GM21381 (cell line): ENCODE results near the gene HECTD3.
"Not testable (repeated sequence)": the region's sequence is repeated elsewhere in the genome, so short reads cannot be mapped to it uniquely, and the experiment has no call there.

ENCODE experiments used
- ATAC-seq: cut with Tn5 transposase; IDR thresholded peaks from one replicate; pipeline ENCODE4 v1.9.1; 2021; ENCODE audit warnings: mild to moderate bottlenecking, moderate library complexity; ENCODE audit not compliant: unreplicated experiment

Gene HECTD3

GRCh38 chr1:45014321-45015028, 3.4 kb upstream of the HECTD3 start:
- ATAC-seq = no peak

GRCh38 chr1:45013551-45014209, 2.6 kb upstream of the HECTD3 start:
- ATAC-seq = no peak

- ATAC-seq = no peak
Observed at GRCh38 chr1:45012639-45013278, 1.6 kb upstream of the HECTD3 start.

- ATAC-seq = peak; percentile 67
Observed at GRCh38 chr1:45011837-45012638, 914 bp upstream of the HECTD3 start, which contains the start of gene UROD. TSS of gene UROD (plus strand) at chr1:45012254. CDS start at chr1:45012266, 12 bp downstream.

GRCh38 chr1:45009956-45010854, 919 bp downstream of the HECTD3 start:
- no peak for ATAC-seq

- no peak for ATAC-seq
Observed at GRCh38 chr1:45009296-45009865, 1.7 kb downstream of the HECTD3 start.

- ATAC-seq = no peak
Observed at GRCh38 chr1:45008516-45008915, 2.6 kb downstream of the HECTD3 start.

GRCh38 chr1:45008076-45008475, 3.0 kb downstream of the HECTD3 start:
- ATAC-seq = no peak

GRCh38 chr1:45007311-45007710, 3.8 kb downstream of the HECTD3 start:
- no peak for ATAC-seq

GRCh38 chr1:45005761-45006160, 5.4 kb downstream of the HECTD3 start:
- no peak for ATAC-seq

- no peak for ATAC-seq
Observed at GRCh38 chr1:45004281-45004920, 6.7 kb downstream of the HECTD3 start.

GRCh38 chr1:45003741-45004140, 7.4 kb downstream of the HECTD3 start:
- no peak for ATAC-seq

- ATAC-seq = no peak
Observed at GRCh38 chr1:45002650-45003645, 8.2 kb downstream of the HECTD3 start.

GRCh38 chr1:45001576-45001975, 9.5 kb downstream of the HECTD3 start:
- ATAC-seq = not testable (repeated sequence)

- ATAC-seq = no peak
Observed at GRCh38 chr1:45001011-45001481, 10.1 kb downstream of the HECTD3 start.

GRCh38 chr1:44999232-44999631, 11.9 kb downstream of the HECTD3 start:
- no peak for ATAC-seq

- ATAC-seq = no peak
Observed at GRCh38 chr1:44995467-44996238, 15.5 kb downstream of the HECTD3 start.
